ENCODE data around the gene CHIT1. TPM values are rescaled to one million over a fixed set of nuclear protein-coding genes. Genes with fewer than 3 reads are reported as not detected.

Gene CHIT1
- total RNA-seq, 1 donor from 2014 or later, result 0.70 TPM

DNA sequence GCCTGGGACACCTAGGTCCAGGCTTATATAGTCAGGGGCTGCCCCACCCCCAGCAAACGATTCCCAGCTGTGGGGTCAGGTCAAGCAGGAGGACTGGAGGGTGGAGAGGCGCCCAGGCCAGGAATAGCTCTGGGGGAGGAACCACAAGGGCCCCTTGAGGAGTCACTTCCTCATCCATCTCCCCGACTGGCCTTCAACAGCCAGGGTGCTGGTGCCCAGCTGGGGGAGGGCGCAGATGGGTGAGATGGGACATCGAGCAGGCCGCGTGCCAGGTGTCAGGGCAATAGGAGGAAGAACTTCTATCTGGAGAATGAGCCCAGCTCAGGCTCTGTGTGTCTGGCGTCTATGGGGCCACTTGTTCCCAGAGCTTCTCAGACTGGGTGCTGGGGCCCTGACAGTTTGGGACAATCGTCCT, 53.6 kb downstream of the CHIT1 start:
- no peaks in the 10 kb centered on the region for H3K36me3 Mint-ChIP-seq (ENCODE audit: low read depth)
- H3K27me3 Mint-ChIP-seq, result no peaks in the 10 kb centered on the region
- no peak for DNase-seq
- no peaks in the 10 kb centered on the region for H3K4me1 Mint-ChIP-seq
- no peak overlapping the region for H3K27ac Mint-ChIP-seq
- intact Hi-C loops (cut with micrococcal nuclease), result no loop called here
- H3K9me3 Mint-ChIP-seq, result no peaks in the 10 kb centered on the region
- no peak overlapping the region for H3K4me3 Mint-ChIP-seq

DNA sequence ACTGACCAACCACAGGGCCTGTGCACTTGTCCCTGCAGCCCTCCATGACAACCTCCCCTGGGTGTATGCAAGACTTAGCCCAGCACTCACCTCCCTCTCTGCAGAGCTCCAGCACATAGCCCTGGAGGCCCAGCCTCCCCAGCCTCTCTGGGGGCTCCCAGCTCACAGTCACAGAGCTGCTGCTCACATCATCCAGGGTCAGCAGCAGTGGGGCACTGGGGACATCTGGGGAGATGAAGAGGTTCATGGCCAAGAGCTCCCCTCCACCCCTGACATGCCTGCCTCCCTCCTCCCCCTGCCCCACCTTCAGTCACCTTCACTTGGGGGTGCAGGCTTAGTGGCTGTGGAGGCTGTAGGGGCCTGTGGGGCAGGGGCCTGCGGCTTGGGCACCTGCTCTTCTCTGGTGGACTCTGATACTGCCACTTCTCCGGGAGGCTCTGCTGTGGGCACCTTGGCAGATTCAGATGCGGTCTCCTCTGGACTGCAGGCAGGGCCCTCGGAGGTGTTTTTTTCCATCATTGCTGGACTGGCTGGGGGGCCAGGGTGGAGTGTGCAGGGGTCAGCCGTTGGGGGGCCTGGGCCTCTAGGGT, 54.1 kb downstream of the CHIT1 start, which contains the start of gene MYBPH:
Gene MYBPH (minus strand): TSS at position 590 of the 590 bp plus-strand sequence. CDS start 71 bp downstream, at position 519.
- DNase-seq, result no peak
- no peaks in the 10 kb centered on the region for H3K4me1 Mint-ChIP-seq
- intact Hi-C loops (cut with micrococcal nuclease), result no loop called here
- no peaks in the 10 kb centered on the region for H3K27me3 Mint-ChIP-seq
- no peak within 1 kb of the TSS for H3K27ac Mint-ChIP-seq
- no peaks in the 10 kb centered on the region for H3K9me3 Mint-ChIP-seq
- H3K4me3 Mint-ChIP-seq, result no peak within 1 kb of the TSS
- H3K36me3 Mint-ChIP-seq (ENCODE audit: low read depth), result no peaks in the 10 kb centered on the region

DNA sequence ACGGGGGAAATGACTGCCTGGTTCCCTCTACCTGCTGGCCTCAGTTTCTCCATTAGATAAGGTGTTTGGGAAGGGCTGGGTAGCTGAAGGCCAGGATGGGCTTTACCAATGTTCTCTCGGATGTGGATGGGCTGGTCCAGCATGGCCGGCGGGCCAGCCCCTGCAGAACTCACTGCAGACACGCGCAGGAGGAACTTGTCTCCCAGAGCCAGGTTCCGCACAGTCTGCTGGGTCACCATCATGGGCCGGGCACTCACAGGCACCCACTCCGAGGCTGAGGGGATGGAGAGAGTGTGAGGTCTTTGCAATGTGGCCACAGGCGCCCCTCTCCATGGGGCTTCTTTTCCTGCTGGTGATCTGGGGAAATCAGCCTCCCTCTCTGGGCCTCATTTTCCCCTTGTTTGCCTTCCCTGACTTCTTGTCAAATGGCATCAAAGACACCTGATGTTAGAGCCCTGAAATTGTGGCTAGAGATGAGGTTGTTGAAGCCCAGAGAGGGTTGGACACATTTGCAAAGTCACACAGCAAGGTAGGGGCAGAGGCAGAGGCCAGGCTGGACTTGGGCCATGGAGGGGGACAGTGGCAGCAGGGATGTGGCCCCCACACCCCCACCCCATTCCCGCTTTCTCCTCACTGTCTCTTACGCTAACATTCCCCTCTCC, 55.0 kb downstream of the CHIT1 start:
- Mint-ChIP-seq H3K4me3 (no peak overlapping the region), H3K27ac (no peak overlapping the region), H3K9me3 (no peaks in the 10 kb centered on the region), H3K4me1 (no peaks in the 10 kb centered on the region), H3K36me3 (ENCODE audit: low read depth) (no peaks in the 10 kb centered on the region), H3K27me3 (no peaks in the 10 kb centered on the region)
- intact Hi-C loops (cut with micrococcal nuclease), result no loop called here
- DNase-seq, result no peak

DNA sequence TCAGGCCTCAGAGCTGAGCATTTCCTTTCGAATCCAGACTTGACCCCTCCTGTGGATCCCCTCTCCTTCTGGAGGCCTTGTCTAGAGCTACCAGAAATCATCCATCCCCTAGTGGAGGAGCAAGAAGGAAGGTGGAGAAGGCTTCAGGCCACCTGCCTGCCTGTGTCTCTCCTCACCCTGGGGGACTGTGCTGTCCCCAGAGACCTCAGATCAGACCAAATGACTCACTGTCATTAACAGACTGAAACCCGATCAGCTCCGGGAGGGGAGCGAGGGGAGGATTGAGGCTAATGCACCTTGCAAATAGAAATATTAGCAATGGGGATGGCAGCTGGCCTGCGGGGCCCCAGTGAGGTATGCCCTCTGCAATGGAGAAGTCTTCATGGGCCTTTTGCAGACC, 55.9 kb downstream of the CHIT1 start:
- DNase-seq, result no peak
- no peaks in the 10 kb centered on the region for H3K27me3 Mint-ChIP-seq
- H3K4me1 Mint-ChIP-seq, result no peaks in the 10 kb centered on the region
- H3K4me3 Mint-ChIP-seq, result no peak overlapping the region
- no peaks in the 10 kb centered on the region for H3K36me3 Mint-ChIP-seq (ENCODE audit: low read depth)
- no peaks in the 10 kb centered on the region for H3K9me3 Mint-ChIP-seq
- no peak overlapping the region for H3K27ac Mint-ChIP-seq
- intact Hi-C loops (cut with micrococcal nuclease), result no loop called here

DNA sequence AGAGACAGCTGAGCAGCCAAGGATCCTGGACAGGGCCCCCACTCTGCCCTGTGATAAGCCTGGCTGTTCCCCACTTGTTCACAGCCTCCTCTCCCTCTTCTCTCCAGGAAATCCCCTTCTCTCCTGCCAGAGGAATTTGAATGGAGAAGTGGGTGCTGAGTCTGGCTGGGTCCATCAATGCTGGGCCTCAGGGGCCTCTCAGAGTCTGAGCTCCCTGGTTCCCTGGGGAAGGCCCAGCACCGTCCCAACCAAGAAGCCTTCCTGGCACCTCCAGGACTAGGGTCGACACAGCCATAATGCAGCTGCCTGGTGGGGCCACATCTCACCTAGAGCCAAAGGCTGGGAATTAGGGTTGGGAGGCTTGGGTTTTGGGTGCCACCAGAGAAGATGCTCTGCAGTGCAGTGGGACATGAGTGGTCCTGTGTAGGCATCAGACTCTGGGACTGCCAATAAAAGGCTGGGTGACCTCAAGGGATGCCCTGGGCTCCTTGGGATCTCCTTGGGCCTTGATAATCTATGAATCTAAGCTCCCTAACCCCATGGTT, 56.4 kb downstream of the CHIT1 start:
- no peaks in the 10 kb centered on the region for H3K36me3 Mint-ChIP-seq (ENCODE audit: low read depth)
- no peaks in the 10 kb centered on the region for H3K4me1 Mint-ChIP-seq
- H3K27ac Mint-ChIP-seq, result no peak overlapping the region
- H3K4me3 Mint-ChIP-seq, result no peak overlapping the region
- DNase-seq, result no peak
- H3K9me3 Mint-ChIP-seq, result no peaks in the 10 kb centered on the region
- no peaks in the 10 kb centered on the region for H3K27me3 Mint-ChIP-seq
- intact Hi-C loops (cut with micrococcal nuclease), result no loop called here

DNA sequence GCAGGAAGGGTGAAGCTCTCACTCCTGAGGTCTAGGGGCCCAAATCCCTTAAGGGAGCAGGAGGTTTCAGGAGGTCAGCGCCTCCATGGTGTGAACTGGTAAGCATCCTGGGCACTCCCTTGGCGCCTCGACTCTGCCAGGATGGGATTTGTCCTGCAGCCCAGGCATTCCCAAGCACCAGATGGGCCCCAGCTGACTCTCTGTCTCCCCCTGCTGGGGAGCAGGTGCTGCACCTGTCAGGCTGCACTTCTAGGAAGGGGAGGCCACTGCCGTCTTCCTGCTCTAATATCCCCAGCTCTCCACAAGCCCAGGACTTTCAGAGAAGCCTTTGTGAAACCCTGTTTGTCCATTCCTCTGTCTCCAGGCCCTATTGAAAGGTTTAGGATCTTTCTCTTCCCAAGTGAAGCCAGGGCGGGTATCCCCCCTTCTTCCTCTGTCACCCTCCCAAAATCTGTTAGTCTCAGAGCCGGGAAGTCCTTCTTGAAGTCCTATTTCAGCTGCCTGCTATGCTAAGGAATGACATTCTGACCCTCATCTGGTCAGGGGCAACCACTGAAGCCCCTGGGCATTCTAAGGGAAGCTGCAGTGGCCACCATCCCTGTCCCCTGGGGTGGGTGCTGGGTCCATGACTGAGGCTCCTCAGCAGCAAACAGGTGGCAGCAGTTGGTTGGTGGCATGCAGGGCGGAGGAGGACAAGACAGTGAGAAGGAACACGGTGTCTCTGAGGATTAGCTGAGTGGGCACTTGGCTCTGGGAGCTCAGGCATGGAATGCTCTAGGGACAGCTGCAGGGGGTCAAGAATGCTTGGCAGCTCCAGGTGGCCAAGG, 57.1 kb downstream of the CHIT1 start:
- Mint-ChIP-seq H3K4me3 (no peak overlapping the region), H3K36me3 (ENCODE audit: low read depth) (no peaks in the 10 kb centered on the region), H3K4me1 (no peaks in the 10 kb centered on the region), H3K9me3 (no peaks in the 10 kb centered on the region), H3K27me3 (no peaks in the 10 kb centered on the region), H3K27ac (no peak overlapping the region)
- intact Hi-C loops (cut with micrococcal nuclease), result loop anchor here (1.0 kb wide), 1 partner anchor 133 kb away; no protein-coding TSS in a partner anchor
- DNase-seq, result peak; percentile 86

DNA sequence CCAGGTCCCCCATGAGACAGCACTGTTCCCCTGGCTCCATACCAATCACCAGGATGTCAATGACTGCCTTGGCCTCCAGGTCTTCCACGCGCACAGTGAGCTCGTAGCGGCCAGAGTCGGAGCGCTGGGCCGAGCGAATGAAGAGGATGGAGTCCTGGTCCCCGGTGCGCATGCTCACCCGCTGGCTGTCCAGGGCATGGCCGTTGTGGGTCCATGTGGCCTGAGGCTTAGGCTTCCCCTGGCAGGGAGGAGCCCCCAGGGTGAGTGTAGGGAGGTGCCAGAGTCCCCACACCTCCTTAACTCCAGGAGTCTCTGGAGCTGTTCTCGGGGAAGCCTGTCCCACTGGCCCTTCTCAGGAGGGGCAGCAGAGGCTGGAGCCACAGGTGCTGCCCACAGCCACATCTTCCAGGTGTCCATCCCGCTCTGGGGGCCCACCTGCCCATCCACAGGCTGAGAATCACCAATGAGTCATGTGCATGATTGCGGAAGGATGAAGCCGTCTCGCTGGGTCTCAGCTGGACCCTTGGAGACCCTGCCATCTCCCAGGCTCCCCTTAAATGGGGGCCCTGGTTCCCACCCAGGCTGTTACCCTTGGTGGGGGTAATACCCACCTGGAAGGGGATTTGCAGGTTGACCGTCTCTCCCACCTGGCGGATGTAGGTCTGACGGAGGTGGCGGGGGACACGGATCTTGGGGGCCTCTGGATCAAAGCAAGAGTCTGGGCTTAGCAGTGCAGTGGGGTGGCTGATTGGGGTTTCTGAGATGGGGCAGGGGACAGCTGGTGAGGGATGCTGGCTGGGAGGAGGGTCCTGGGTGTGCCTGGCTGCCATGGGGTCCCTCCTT, 57.9 kb downstream of the CHIT1 start:
- no peaks in the 10 kb centered on the region for H3K27me3 Mint-ChIP-seq
- no peaks in the 10 kb centered on the region for H3K36me3 Mint-ChIP-seq (ENCODE audit: low read depth)
- no peaks in the 10 kb centered on the region for H3K9me3 Mint-ChIP-seq
- intact Hi-C loops (cut with micrococcal nuclease), result loop anchor here (1.0 kb wide), 1 partner anchor 132 kb away; no protein-coding TSS in a partner anchor
- H3K4me1 Mint-ChIP-seq, result no peaks in the 10 kb centered on the region
- no peak overlapping the region for H3K27ac Mint-ChIP-seq
- H3K4me3 Mint-ChIP-seq, result no peak overlapping the region
- DNase-seq, result no peak

DNA sequence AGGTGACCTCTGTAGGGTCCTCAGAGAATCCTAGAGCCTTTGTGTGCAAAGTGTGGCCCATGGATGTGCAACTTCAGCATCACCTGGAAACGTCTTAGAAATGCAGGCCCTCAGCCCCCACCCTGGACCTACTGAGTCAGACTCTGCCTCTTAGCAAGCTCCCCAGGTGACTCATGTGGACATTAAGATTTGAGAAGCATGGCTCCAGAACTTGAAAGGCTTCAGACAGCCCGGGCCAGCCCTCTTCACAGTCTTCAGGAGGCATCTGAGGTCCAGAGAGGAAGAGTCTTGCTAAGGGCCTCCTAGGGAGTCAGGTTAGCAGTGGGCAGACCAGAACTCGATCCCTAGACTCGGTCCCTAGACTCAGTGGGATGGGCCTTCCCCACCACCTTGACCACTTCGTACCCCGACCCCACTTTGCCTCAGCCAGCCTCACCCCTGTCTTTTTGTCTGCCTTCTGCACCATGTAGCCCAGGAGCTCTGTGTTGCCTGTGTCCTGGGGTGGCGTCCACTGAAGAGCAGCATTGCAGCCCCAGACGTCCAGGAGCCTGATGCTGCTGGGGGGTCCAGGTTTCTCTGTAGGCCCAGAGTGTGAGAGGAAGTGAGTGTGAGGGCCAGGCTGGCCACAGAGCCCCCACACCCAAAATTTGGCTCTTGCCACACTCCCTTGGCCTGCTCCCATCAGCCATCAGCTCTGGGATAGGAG, 58.7 kb downstream of the CHIT1 start:
- DNase-seq, result no peak
- Mint-ChIP-seq H3K27me3 (no peaks in the 10 kb centered on the region), H3K4me3 (no peak overlapping the region), H3K36me3 (ENCODE audit: low read depth) (no peaks in the 10 kb centered on the region), H3K4me1 (no peaks in the 10 kb centered on the region), H3K9me3 (no peaks in the 10 kb centered on the region), H3K27ac (no peak overlapping the region)
- intact Hi-C loops (cut with micrococcal nuclease), result no loop called here

DNA sequence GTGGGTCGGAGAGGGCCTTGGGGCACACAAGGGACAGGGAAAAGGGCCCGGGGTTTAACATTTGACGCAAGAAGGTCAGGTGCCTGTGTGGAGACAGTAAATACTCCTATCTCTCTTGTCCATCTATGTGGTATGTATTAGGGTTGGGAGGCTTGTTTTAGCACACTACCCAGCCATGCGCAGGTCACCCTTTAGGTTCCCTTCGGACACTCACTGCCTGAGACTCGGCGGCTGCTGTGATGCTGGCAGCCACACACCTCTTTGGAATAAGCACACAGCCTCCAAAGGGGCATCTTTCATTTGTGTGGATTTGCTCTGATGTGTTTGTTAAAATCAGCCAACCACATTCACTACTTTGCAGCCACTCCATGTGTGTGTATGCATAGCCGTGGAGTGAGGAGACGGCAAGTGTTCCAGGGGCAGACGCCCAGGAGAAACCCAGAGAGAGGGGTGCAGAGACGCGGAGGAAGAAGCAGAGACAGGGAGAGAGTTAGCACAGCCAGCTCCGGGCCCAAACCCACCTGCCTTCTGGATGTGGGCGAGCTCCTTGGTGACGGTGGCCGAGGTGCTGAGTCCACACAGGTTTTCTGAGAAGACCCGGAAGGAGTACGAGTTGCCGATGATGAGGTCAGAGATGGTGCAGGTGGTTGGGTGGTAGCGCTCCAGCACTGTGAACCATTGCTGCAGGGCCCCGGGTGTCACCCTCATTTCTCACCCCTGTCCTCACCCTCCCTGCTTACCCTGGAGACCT, 59.5 kb downstream of the CHIT1 start:
- DNase-seq, result no peak
- Mint-ChIP-seq H3K27ac (no peak overlapping the region), H3K9me3 (no peaks in the 10 kb centered on the region), H3K36me3 (ENCODE audit: low read depth) (no peaks in the 10 kb centered on the region), H3K4me3 (no peak overlapping the region), H3K27me3 (no peaks in the 10 kb centered on the region), H3K4me1 (no peaks in the 10 kb centered on the region)
- intact Hi-C loops (cut with micrococcal nuclease), result no loop called here

DNA sequence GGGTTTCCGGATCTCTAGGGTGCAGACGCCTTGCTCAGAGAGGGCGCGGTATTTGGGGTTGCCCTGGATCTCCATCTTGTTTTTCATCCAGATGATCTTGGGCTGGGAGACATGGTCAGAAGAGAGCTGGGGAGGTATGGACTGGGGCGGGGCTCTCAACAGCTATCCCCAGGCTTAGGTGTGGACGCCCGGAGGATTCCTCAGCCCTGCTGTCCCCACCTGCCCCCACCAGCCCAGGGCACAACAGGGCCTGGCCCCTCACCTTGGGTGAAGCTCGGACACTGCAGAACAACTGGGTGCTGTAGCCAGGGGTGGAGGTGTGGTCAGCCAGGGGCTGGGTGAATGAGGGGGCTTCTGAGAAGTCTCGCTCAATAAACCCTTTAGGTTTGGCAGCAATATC, 60.5 kb downstream of the CHIT1 start:
- Mint-ChIP-seq H3K9me3 (no peaks in the 10 kb centered on the region), H3K4me1 (no peaks in the 10 kb centered on the region), H3K4me3 (no peak overlapping the region), H3K27me3 (peaks cover 2% of the 10 kb centered on the region), H3K27ac (no peak overlapping the region), H3K36me3 (ENCODE audit: low read depth) (no peaks in the 10 kb centered on the region)
- intact Hi-C loops (cut with micrococcal nuclease), result no loop called here
- no peak for DNase-seq

DNA sequence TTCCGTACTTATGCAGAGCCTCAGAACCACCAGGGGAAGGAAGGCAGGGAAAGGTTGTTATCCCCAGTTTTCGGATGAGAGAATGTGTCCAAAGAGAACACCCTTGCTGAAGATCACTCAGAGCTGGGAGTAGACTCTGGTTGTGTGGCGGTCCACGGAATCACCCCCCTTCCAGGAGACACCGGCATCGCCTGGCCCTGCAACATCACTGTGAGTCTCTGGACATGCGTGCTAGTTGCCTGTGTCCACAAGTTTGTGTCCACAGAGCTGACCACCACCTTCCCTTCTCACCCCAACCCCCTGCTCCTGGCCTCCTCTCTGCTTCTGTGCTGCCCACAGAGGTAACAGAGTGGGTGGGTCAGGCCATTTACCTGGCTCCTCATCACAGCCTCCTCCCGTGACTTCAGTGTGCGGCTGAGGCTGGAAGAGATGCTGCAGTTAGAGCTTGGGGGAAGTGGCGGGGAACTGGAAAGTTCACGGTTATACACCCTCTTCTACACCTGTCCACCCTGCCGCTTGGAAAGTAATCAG, 61.2 kb downstream of the CHIT1 start:
- no peaks in the 10 kb centered on the region for H3K9me3 Mint-ChIP-seq
- H3K27ac Mint-ChIP-seq, result no peak overlapping the region
- intact Hi-C loops (cut with micrococcal nuclease), result no loop called here
- no peaks in the 10 kb centered on the region for H3K4me1 Mint-ChIP-seq
- H3K36me3 Mint-ChIP-seq (ENCODE audit: low read depth), result no peaks in the 10 kb centered on the region
- no peak overlapping the region for H3K4me3 Mint-ChIP-seq
- H3K27me3 Mint-ChIP-seq, result peaks cover 2% of the 10 kb centered on the region
- no peak for DNase-seq

DNA sequence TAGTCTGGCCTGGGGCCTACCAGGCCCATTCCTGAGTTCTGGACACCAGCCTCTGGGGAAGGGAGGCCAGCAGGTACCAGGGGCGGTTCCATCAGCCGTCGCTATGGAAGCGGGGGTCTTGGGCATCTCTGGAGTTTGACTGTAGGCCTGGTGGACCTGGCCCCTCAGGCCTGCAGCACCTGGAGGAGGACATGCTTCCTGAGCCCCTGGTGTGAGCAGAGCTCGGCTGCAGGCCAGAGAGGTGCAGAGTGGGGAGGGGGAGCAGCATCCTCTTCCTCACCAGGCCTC, 61.6 kb downstream of the CHIT1 start:
- intact Hi-C loops (cut with micrococcal nuclease), result no loop called here
- Mint-ChIP-seq H3K4me1 (no peaks in the 10 kb centered on the region), H3K36me3 (ENCODE audit: low read depth) (no peaks in the 10 kb centered on the region), H3K27me3 (peaks cover 6% of the 10 kb centered on the region), H3K9me3 (no peaks in the 10 kb centered on the region), H3K27ac (no peak overlapping the region), H3K4me3 (no peak overlapping the region)
- no peak for DNase-seq
